ENCODE results near the gene KCNE1.
"Not testable (repeated sequence)": the region's sequence is repeated elsewhere in the genome, so short reads cannot be mapped to it uniquely, and the experiment has no call there.

Gene KCNE1

GRCh38 chr21:34510148-34511142, 1.6 kb downstream of the KCNE1 start:
- no peak for DNase-seq

- DNase-seq = no peak
Observed at GRCh38 chr21:34509151-34509550, 2.9 kb downstream of the KCNE1 start.

GRCh38 chr21:34504595-34504994, 7.4 kb downstream of the KCNE1 start:
- DNase-seq = no peak

- DNase-seq = no peak
Observed at GRCh38 chr21:34502480-34503106, 9.4 kb downstream of the KCNE1 start.

GRCh38 chr21:34501716-34502115, 10.3 kb downstream of the KCNE1 start:
- no peak for DNase-seq

GRCh38 chr21:34500191-34500590, 11.8 kb downstream of the KCNE1 start:
- DNase-seq = no peak

- DNase-seq = no peak
Observed at GRCh38 chr21:34499116-34499515, 12.9 kb downstream of the KCNE1 start.

GRCh38 chr21:34498623-34499022, 13.4 kb downstream of the KCNE1 start:
- DNase-seq = no peak

GRCh38 chr21:34483854-34484253, 28.2 kb downstream of the KCNE1 start:
- DNase-seq = not testable (repeated sequence)

- not testable (repeated sequence) for DNase-seq
Observed at GRCh38 chr21:34483435-34483834, 28.6 kb downstream of the KCNE1 start.

- not testable (repeated sequence) for DNase-seq
Observed at GRCh38 chr21:34467333-34467732, 44.7 kb downstream of the KCNE1 start.

GRCh38 chr21:34459426-34459825, 52.6 kb downstream of the KCNE1 start:
- not testable (repeated sequence) for DNase-seq

- DNase-seq = not testable (repeated sequence)
Observed at GRCh38 chr21:34458266-34458665, 53.7 kb downstream of the KCNE1 start.

GRCh38 chr21:34456180-34456579, 55.8 kb downstream of the KCNE1 start:
- DNase-seq = not testable (repeated sequence)

- not testable (repeated sequence) for DNase-seq
Observed at GRCh38 chr21:34455628-34456027, 56.4 kb downstream of the KCNE1 start.

- not testable (repeated sequence) for DNase-seq
Observed at GRCh38 chr21:34447018-34447417, 65.0 kb downstream of the KCNE1 start.

GRCh38 chr21:34443486-34443885, 68.5 kb downstream of the KCNE1 start:
- not testable (repeated sequence) for DNase-seq

- DNase-seq = not testable (repeated sequence)
Observed at GRCh38 chr21:34429710-34430109, 82.3 kb downstream of the KCNE1 start.

GRCh38 chr21:34428441-34428840, 83.6 kb downstream of the KCNE1 start:
- not testable (repeated sequence) for DNase-seq

- DNase-seq = not testable (repeated sequence)
Observed at GRCh38 chr21:34427339-34427738, 84.7 kb downstream of the KCNE1 start.

GRCh38 chr21:34423805-34424204, 88.2 kb downstream of the KCNE1 start, which contains the start of gene SMIM34:
TSS of gene SMIM34 (minus strand) at chr21:34423951. CDS start at chr21:34423839, 112 bp downstream.
- DNase-seq = not testable (repeated sequence)

GRCh38 chr21:34417448-34418077, 94.4 kb downstream of the KCNE1 start:
- DNase-seq = not testable (repeated sequence)

- DNase-seq = not testable (repeated sequence)
Observed at GRCh38 chr21:34407294-34407693, 104.7 kb downstream of the KCNE1 start.

Measured in GOT3 (cell line).